ENCODE data around the gene ENOX1. TPM values are rescaled to one million over a fixed set of nuclear protein-coding genes. Genes with fewer than 3 reads are reported as not detected.

The ENOX1 gene
- polyA plus RNA-seq, 2 of the 4 experiments (the other 2 are of a cell fraction), result 0.28 to 0.41 TPM

DNA sequence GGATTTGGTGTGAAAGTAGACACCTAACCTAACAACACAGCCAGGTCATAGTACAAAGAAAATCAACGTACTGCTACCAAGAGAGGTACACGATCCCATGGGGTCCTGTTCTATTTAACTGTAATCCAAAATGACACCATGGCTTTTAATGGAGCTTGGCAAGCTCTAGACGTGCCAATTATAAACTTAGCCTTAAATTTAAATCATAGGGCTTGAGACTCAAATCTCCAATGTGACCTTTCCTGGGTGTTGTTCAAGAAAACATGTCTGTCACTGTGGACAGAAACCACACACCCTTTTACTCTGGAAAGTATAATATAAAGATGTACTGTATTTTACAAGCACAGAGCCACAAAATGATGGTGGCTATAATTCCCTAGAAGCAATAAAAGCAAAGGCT lies 299.3 kb downstream of the ENOX1 start:
- ATAC-seq, result no peak
- POLR2A ChIA-PET, result no interaction called here
- CTCF ChIA-PET, result no interaction called here

DNA sequence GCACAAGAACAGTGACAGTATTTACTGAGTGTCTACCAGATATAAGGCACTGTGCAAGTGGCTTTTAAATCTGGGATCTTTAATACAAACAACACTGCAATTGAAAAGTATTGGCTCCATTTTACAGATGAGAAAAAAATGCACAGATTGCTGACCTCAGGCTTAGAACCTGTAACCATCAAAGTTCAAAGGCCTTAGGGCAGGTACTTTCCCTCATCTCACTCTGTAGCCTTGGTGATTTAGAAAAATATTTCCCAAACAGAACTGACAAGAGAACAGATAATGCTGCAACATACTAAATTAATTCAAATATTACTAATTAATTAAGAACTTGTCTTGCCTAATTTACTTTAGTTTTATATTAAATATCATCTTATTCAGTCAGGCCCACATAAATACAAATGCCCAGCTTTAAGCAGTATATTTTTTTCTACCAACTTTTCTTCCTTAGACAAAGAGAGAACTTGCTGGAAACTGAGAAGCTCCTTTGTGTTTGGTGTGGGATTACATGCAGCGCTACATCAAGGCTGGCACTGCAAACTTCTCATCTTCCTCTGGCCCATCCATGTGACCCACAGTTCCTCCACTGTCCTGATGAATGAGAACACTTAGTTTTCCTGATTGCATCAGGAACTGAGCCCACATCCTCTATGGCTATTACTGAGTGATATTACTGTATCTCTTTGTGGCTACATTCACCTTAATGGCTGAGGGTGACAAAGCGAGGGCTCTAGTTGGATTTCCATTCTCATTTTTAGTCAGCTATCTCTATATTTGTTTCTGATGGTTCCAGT lies 302.1 kb downstream of the ENOX1 start:
- ATAC-seq, result no peak

More for the DNA sequence above, 299.3 kb downstream of the ENOX1 start:
- FAIRE-seq (no peak), DNase-seq (ENCODE audit: low read depth in 1 of 2, low spot score in 1 of 2) (no peak)
- Histone ChIP-seq H3K27ac (no peak overlapping the region), H3K4me3 (no peak overlapping the region), H3K9me3 (no peaks in the 10 kb centered on the region), H3K4me1 (no peaks in the 10 kb centered on the region), H3K4me2 (no peak overlapping the region)
- no peak for TF ChIP-seq FOSB (CRISPR knock-in tag; IDR thresholded peaks at IDR 0.05)
- WGBS (ENCODE audit: missing lambda C conversion rate), result 28% methylated on average over 3 of the region's 3 CpGs

DNA sequence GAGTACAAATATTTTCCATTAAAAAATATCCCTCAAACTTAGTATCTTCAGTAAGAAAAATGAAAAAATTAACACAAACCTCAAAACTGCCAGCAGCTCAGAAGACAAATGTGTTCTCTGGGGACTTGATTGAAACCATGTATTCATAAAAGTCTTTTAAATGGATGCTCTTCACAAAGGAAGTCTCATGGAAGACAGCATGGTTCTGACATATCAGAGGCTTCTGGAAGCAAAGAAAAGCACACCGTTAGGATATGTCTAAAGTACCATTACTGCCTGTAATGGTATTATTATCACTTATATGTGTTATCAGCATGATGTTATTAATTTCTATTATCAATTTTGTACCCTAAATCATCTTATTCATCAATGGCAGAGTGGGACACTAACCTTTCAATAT lies 302.8 kb downstream of the ENOX1 start:
- H3K4me2 ChIP-seq, result no peak overlapping the region
- H3K4me1 ChIP-seq, result no peaks in the 10 kb centered on the region
- ChIA-PET POLR2A (no interaction called here), CTCF (no interaction called here)
- no peaks in the 10 kb centered on the region for H3K9me3 ChIP-seq
- FAIRE-seq (no peak), DNase-seq (ENCODE audit: low read depth in 1 of 2, low spot score in 1 of 2) (no peak), ATAC-seq (no peak)
- WGBS (ENCODE audit: missing lambda C conversion rate), result 46% methylated on average over 1 of the region's 1 CpG
- no peak overlapping the region for H3K4me3 ChIP-seq
- TF ChIP-seq HOXA7 (CRISPR knock-in tag; IDR thresholded peaks at IDR 0.05), result no peak
- TF ChIP-seq, protein P1, sequence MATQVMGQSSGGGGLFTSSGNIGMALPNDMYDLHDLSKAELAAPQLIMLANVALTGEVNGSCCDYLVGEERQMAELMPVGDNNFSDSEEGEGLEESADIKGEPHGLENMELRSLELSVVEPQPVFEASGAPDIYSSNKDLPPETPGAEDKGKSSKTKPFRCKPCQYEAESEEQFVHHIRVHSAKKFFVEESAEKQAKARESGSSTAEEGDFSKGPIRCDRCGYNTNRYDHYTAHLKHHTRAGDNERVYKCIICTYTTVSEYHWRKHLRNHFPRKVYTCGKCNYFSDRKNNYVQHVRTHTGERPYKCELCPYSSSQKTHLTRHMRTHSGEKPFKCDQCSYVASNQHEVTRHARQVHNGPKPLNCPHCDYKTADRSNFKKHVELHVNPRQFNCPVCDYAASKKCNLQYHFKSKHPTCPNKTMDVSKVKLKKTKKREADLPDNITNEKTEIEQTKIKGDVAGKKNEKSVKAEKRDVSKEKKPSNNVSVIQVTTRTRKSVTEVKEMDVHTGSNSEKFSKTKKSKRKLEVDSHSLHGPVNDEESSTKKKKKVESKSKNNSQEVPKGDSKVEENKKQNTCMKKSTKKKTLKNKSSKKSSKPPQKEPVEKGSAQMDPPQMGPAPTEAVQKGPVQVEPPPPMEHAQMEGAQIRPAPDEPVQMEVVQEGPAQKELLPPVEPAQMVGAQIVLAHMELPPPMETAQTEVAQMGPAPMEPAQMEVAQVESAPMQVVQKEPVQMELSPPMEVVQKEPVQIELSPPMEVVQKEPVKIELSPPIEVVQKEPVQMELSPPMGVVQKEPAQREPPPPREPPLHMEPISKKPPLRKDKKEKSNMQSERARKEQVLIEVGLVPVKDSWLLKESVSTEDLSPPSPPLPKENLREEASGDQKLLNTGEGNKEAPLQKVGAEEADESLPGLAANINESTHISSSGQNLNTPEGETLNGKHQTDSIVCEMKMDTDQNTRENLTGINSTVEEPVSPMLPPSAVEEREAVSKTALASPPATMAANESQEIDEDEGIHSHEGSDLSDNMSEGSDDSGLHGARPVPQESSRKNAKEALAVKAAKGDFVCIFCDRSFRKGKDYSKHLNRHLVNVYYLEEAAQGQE (IDR thresholded peaks at IDR 0.05), result no peak
- no peak for TF ChIP-seq FOSL2 (IDR thresholded peaks at IDR 0.05)
- TF ChIP-seq FOSL2 (CRISPR knock-in tag; IDR thresholded peaks at IDR 0.05), result no peak
- TF ChIP-seq, protein P2, sequence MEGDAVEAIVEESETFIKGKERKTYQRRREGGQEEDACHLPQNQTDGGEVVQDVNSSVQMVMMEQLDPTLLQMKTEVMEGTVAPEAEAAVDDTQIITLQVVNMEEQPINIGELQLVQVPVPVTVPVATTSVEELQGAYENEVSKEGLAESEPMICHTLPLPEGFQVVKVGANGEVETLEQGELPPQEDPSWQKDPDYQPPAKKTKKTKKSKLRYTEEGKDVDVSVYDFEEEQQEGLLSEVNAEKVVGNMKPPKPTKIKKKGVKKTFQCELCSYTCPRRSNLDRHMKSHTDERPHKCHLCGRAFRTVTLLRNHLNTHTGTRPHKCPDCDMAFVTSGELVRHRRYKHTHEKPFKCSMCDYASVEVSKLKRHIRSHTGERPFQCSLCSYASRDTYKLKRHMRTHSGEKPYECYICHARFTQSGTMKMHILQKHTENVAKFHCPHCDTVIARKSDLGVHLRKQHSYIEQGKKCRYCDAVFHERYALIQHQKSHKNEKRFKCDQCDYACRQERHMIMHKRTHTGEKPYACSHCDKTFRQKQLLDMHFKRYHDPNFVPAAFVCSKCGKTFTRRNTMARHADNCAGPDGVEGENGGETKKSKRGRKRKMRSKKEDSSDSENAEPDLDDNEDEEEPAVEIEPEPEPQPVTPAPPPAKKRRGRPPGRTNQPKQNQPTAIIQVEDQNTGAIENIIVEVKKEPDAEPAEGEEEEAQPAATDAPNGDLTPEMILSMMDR (IDR thresholded peaks at IDR 0.05), result no peak
- TF ChIP-seq POLR2AphosphoS2 (conservative IDR thresholded peaks at IDR 0.05; ENCODE audit: low read length), result no peak
- no peak for TF ChIP-seq EHMT2 (IDR thresholded peaks at IDR 0.05; ENCODE audit: low read depth)
- TF ChIP-seq ESRRA (IDR thresholded peaks at IDR 0.05; ENCODE audit: borderline replicate concordance, low read length), result no peak
- no peak for TF ChIP-seq TP53 (CRISPR knock-in tag; IDR thresholded peaks at IDR 0.05)
- no peak for TF ChIP-seq BHLHE40 (IDR thresholded peaks at IDR 0.05; ENCODE audit: low read depth, low read length)
- TF ChIP-seq CBX8 (IDR thresholded peaks at IDR 0.05), result no peak
- TF ChIP-seq ZNF302 (CRISPR knock-in tag; IDR thresholded peaks at IDR 0.05), result no peak
- no peak for TF ChIP-seq JUNB (IDR thresholded peaks at IDR 0.05)
- no peak for TF ChIP-seq POLR2A (IDR thresholded peaks at IDR 0.05; ENCODE audit: low read length)
- no peak overlapping the region for H3K27ac ChIP-seq

More for the DNA sequence above, 302.1 kb downstream of the ENOX1 start:
- H3K9me3 ChIP-seq, result no peaks in the 10 kb centered on the region
- CTCF ChIA-PET, result no interaction called here
- FAIRE-seq (no peak), DNase-seq (ENCODE audit: low read depth in 1 of 2, low spot score in 1 of 2) (no peak)
- TF ChIP-seq HOXB13 (CRISPR knock-in tag; IDR thresholded peaks at IDR 0.05; ENCODE audit: low read depth), result no peak
- TF ChIP-seq, protein P1 (IDR thresholded peaks at IDR 0.05), result no peak
- TF ChIP-seq, protein P3, sequence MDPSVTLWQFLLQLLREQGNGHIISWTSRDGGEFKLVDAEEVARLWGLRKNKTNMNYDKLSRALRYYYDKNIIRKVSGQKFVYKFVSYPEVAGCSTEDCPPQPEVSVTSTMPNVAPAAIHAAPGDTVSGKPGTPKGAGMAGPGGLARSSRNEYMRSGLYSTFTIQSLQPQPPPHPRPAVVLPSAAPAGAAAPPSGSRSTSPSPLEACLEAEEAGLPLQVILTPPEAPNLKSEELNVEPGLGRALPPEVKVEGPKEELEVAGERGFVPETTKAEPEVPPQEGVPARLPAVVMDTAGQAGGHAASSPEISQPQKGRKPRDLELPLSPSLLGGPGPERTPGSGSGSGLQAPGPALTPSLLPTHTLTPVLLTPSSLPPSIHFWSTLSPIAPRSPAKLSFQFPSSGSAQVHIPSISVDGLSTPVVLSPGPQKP (IDR thresholded peaks at IDR 0.05; ENCODE audit: low read depth, low read length), result no peak
- no peak for TF ChIP-seq EHMT2 (IDR thresholded peaks at IDR 0.05; ENCODE audit: low read depth)
- TF ChIP-seq SMC3 (IDR thresholded peaks at IDR 0.05), result no peak
- no peak for TF ChIP-seq NR3C1 (IDR thresholded peaks at IDR 0.05)
- TF ChIP-seq FOSL2 (IDR thresholded peaks at IDR 0.05), result no peak
- TF ChIP-seq FOSL2 (CRISPR knock-in tag; IDR thresholded peaks at IDR 0.05), result no peak
- TF ChIP-seq HOXB5 (CRISPR knock-in tag; IDR thresholded peaks at IDR 0.05), result no peak
- TF ChIP-seq HDAC2 (IDR thresholded peaks at IDR 0.05), result no peak
- no peak for TF ChIP-seq CBX2 (IDR thresholded peaks at IDR 0.05; ENCODE audit: borderline replicate concordance, low read depth)
- no peak for TF ChIP-seq FOXS1 (CRISPR knock-in tag; IDR thresholded peaks at IDR 0.05)
- no peak for TF ChIP-seq NPAS2 (CRISPR knock-in tag; IDR thresholded peaks at IDR 0.05; ENCODE audit: borderline replicate concordance)
- no peak for TF ChIP-seq CBX8 (IDR thresholded peaks at IDR 0.05)
- TF ChIP-seq RARB (CRISPR knock-in tag; IDR thresholded peaks at IDR 0.05), result no peak
- TF ChIP-seq ZSCAN20 (CRISPR knock-in tag; IDR thresholded peaks at IDR 0.05), result no peak
- TF ChIP-seq JUN (IDR thresholded peaks at IDR 0.05), result no peak
- no peak for TF ChIP-seq NFE2L2 (conservative IDR thresholded peaks at IDR 0.05; ENCODE audit: low read length)
- no peak for TF ChIP-seq POLR2A (IDR thresholded peaks at IDR 0.05; ENCODE audit: low read length)
- no peak overlapping the region for H3K4me3 ChIP-seq
- no peak overlapping the region for H3K27ac ChIP-seq
- H3K4me2 ChIP-seq, result no peak overlapping the region
- POLR2A ChIA-PET, result no interaction called here
- 69% methylated on average over 2 of the region's 2 CpGs for WGBS (ENCODE audit: missing lambda C conversion rate)
- H3K4me1 ChIP-seq, result no peaks in the 10 kb centered on the region
